ENCODE results near the gene CARS1. TPM values are rescaled to one million over a fixed set of nuclear protein-coding genes. Genes with fewer than 3 reads are reported as not detected.

Gene CARS1
- polyA plus RNA-seq, 2 donors: 22.8 to 29.0 TPM

DNA sequence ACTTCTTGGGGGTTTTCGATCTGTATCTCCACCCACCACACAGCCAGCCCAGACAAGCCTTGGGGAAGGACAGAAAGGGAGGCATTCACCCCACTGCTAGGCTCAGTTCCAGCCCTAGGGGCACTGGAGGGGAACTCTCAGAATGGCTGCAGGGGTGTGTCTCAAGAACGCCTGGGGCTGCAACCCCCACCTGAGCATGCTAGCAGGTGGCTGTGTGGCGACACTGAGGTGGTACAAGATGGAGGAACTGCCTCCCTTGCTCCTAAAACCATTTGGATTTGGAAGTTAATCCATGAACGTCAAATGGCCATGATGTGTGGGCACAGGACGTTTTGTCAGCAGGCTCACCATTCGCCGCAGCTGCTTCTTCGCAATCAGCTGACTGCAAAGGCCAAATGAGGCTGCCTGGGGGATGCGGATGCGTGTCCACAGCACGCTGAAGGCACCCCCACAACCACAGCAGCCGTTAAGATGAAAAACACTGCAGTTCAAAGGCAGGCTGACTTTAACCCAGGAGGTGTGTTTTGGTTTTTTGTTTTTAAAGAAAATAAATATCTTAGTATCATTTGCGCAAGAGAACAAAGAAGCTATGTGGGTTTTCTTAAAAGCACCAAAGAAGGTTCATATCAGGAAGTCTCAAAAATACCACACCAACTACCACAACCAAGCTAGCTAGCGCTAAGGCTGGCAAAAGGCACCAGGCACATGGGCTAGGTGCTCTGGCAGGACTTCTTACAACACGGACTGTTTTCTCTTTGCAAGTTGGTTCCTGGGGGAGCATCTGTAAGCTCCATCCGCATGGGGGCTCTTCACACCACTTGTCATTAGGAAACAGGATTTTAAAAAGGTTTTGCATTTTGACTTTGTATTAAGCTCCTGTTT lies 42.9 kb downstream of the CARS1 start:
- Histone ChIP-seq H3K4me3 (ENCODE audit: low read depth in 1 of 2, low read length in 2 of 2) (no peak overlapping the region), H3K36me3 (ENCODE audit: control insufficient read depth in 2 of 2, insufficient read depth in 2 of 2, low read length in 1 of 2) (peaks cover 33 to 60% of the 10 kb centered on the region in 2 donors), H3K9me3 (ENCODE audit: control insufficient read depth in 2 of 2, insufficient read depth in 1 of 2, low read depth in 1 of 2, low read length in 1 of 2) (no peaks in the 10 kb centered on the region), H3K4me1 (ENCODE audit: control insufficient read depth in 2 of 2, insufficient read depth in 2 of 2, low read length in 1 of 2) (peaks cover 0 to 4% of the 10 kb centered on the region in 2 donors), H3K27ac (ENCODE audit: low read depth in 2 of 2, low read length in 1 of 2) (peak overlapping the region; percentile 36 to 61), H3K27me3 (ENCODE audit: control insufficient read depth in 1 of 2, insufficient read depth in 2 of 2, low read length in 2 of 2) (no peaks in the 10 kb centered on the region)
- 51 to 54% methylated on average over 16 of the region's 16 CpGs for WGBS, 2 donors

DNA sequence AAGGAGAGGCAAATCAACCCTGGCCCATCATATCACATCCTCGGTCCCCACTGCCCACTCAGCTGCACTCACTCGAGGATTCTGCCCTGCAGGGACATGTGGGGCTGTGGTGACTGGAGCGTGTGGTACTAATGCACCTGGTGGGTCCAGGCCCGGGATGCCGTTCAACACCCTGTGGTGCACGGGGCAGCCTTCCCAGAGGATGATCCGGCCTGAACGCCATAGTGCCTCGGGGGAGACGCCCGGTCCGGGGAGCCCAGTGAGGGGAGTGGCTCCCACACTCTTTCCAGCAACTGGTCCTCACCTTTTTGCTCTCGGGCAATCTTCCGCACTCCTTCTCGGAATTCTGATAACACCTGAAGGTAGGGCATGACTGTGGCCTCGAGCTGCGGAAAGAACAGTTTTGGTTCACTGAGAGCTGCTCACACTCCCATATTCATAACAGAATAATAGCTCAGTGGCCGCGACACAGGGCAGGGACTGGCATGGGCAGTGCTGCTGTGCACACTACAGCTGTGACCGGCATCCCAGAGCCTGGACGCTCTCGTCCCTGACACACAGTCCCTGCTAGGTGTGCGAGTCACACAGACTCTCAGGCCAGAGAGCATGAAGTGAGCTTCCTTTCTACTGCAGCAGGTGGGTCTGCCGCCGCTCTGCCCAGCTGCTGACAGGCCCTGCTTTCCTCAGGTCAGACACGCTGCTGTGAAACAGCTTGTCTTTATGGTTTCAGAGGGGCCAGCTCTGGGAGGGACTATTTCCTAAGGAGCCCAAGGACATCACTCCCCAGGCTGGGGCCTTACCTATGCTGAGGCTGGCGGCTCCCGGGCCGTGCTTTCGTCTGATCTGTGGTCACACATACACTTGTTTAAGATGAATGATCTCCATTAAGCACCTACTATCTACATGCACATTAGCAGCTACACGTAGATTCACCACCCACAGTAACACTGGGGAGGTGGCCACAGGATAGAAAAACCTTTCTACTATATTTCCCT lies 45.0 kb downstream of the CARS1 start:
- Histone ChIP-seq H3K9me3 (ENCODE audit: control insufficient read depth in 2 of 2, insufficient read depth in 1 of 2, low read depth in 1 of 2, low read length in 1 of 2) (no peaks in the 10 kb centered on the region), H3K36me3 (ENCODE audit: control insufficient read depth in 2 of 2, insufficient read depth in 2 of 2, low read length in 1 of 2) (peaks cover 26 to 49% of the 10 kb centered on the region in 2 donors), H3K27me3 (ENCODE audit: control insufficient read depth in 1 of 2, insufficient read depth in 2 of 2, low read length in 2 of 2) (no peaks in the 10 kb centered on the region), H3K4me3 (ENCODE audit: low read depth in 1 of 2, low read length in 2 of 2) (no peak overlapping the region), H3K27ac (ENCODE audit: low read depth in 2 of 2, low read length in 1 of 2) (no peak overlapping the region), H3K4me1 (ENCODE audit: control insufficient read depth in 2 of 2, insufficient read depth in 2 of 2, low read length in 1 of 2) (peaks cover 0 to 4% of the 10 kb centered on the region in 2 donors)
- WGBS, 2 donors: 88 to 92% methylated on average over 31 of the region's 31 CpGs

GRCh38 chr11:3010521-3011275 lies 46.5 kb downstream of the CARS1 start:
- no peak overlapping the region for H3K27ac ChIP-seq (ENCODE audit: low read depth in 2 of 2, low read length in 1 of 2)
- H3K4me1 ChIP-seq (ENCODE audit: control insufficient read depth in 2 of 2, insufficient read depth in 2 of 2, low read length in 1 of 2): peaks cover 0 to 4% of the 10 kb centered on the region in 2 donors
- no peaks in the 10 kb centered on the region for H3K9me3 ChIP-seq (ENCODE audit: control insufficient read depth in 2 of 2, insufficient read depth in 1 of 2, low read depth in 1 of 2, low read length in 1 of 2)
- no peaks in the 10 kb centered on the region for H3K27me3 ChIP-seq (ENCODE audit: control insufficient read depth in 1 of 2, insufficient read depth in 2 of 2, low read length in 2 of 2)
- H3K4me3 ChIP-seq (ENCODE audit: low read depth in 1 of 2, low read length in 2 of 2): no peak overlapping the region
- H3K36me3 ChIP-seq (ENCODE audit: control insufficient read depth in 2 of 2, insufficient read depth in 2 of 2, low read length in 1 of 2): peaks cover 22 to 45% of the 10 kb centered on the region in 2 donors
- 86 to 92% methylated on average over 13 of the region's 13 CpGs for WGBS, 2 donors

- Histone ChIP-seq H3K4me3 (ENCODE audit: low read depth in 1 of 2, low read length in 2 of 2) (no peak overlapping the region), H3K36me3 (ENCODE audit: control insufficient read depth in 2 of 2, insufficient read depth in 2 of 2, low read length in 1 of 2) (peaks cover 22 to 38% of the 10 kb centered on the region in 2 donors), H3K4me1 (ENCODE audit: control insufficient read depth in 2 of 2, insufficient read depth in 2 of 2, low read length in 1 of 2) (peaks cover 0 to 4% of the 10 kb centered on the region in 2 donors), H3K9me3 (ENCODE audit: control insufficient read depth in 2 of 2, insufficient read depth in 1 of 2, low read depth in 1 of 2, low read length in 1 of 2) (no peaks in the 10 kb centered on the region), H3K27ac (ENCODE audit: low read depth in 2 of 2, low read length in 1 of 2) (no peak overlapping the region), H3K27me3 (ENCODE audit: control insufficient read depth in 1 of 2, insufficient read depth in 2 of 2, low read length in 2 of 2) (no peaks in the 10 kb centered on the region)
- WGBS, 2 donors: 71 to 78% methylated on average over 13 of the region's 13 CpGs
These were observed 47.2 kb downstream of the CARS1 start for GRCh38 chr11:3010004-3010403.

DNA sequence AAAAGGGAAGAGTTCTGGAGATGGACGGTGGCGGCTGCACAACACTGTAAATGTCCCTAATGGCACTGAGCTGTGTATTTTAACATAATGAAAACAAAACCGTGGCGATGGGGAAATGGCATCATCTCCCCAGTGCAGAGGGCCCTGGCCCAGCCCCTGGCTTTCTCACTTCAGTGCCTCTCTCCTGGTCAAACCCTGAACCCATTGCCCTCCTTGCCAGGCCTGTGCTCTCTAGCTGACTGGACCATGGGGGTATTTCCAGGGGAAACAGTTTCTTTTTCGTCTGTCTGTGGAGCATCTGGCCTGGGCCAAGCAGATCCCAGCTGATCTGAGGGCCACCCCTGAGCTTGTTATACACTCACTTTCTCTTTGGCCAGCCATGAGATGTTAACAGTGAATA lies 47.7 kb downstream of the CARS1 start:
- H3K4me3 ChIP-seq (ENCODE audit: low read depth in 1 of 2, low read length in 2 of 2): no peak overlapping the region
- H3K9me3 ChIP-seq (ENCODE audit: control insufficient read depth in 2 of 2, insufficient read depth in 1 of 2, low read depth in 1 of 2, low read length in 1 of 2): no peaks in the 10 kb centered on the region
- H3K36me3 ChIP-seq (ENCODE audit: control insufficient read depth in 2 of 2, insufficient read depth in 2 of 2, low read length in 1 of 2): peaks cover 23 to 37% of the 10 kb centered on the region in 2 donors
- peaks cover 0 to 6% of the 10 kb centered on the region in 2 donors for H3K4me1 ChIP-seq (ENCODE audit: control insufficient read depth in 2 of 2, insufficient read depth in 2 of 2, low read length in 1 of 2)
- H3K27me3 ChIP-seq (ENCODE audit: control insufficient read depth in 1 of 2, insufficient read depth in 2 of 2, low read length in 2 of 2): no peaks in the 10 kb centered on the region
- WGBS, 2 donors: 73 to 74% methylated on average over 5 of the region's 5 CpGs
- H3K27ac ChIP-seq (ENCODE audit: low read depth in 2 of 2, low read length in 1 of 2): no peak overlapping the region

DNA sequence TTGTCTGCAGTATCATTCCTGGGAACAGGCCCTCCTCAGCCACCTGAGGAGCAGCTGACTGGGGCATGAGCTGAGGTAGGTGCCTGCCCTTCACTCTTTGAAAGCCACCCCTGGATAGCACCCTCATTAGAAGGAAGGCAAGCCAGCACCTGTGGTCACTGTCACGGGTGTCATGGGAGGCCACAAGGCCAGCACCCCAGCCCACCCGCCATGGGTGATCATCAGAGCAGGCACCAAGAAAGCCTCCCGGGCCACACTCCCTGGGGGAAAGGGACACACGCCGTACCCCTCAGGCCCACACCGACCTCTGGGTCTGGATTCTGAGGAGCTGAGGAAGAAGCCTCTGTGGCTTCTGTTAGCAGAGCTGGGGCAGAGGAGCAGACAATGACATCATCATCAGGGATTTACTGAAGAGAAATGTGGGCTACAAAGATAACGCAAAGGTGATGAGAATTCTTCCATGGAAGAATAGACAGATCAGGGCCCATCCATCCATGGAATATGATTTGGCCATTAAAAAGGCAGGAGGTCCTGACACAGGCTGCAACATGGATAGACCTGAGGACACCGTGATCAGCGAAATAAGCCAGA lies 48.4 kb downstream of the CARS1 start:
- Histone ChIP-seq H3K9me3 (ENCODE audit: control insufficient read depth in 2 of 2, insufficient read depth in 1 of 2, low read depth in 1 of 2, low read length in 1 of 2) (no peaks in the 10 kb centered on the region), H3K27ac (ENCODE audit: low read depth in 2 of 2, low read length in 1 of 2) (no peak overlapping the region), H3K27me3 (ENCODE audit: control insufficient read depth in 1 of 2, insufficient read depth in 2 of 2, low read length in 2 of 2) (no peaks in the 10 kb centered on the region), H3K4me3 (ENCODE audit: low read depth in 1 of 2, low read length in 2 of 2) (no peak overlapping the region), H3K4me1 (ENCODE audit: control insufficient read depth in 2 of 2, insufficient read depth in 2 of 2, low read length in 1 of 2) (peaks cover 0 to 8% of the 10 kb centered on the region in 2 donors), H3K36me3 (ENCODE audit: control insufficient read depth in 2 of 2, insufficient read depth in 2 of 2, low read length in 1 of 2) (peaks cover 26 to 39% of the 10 kb centered on the region in 2 donors)
- 90 to 91% methylated on average over 9 of the region's 9 CpGs for WGBS, 2 donors

DNA sequence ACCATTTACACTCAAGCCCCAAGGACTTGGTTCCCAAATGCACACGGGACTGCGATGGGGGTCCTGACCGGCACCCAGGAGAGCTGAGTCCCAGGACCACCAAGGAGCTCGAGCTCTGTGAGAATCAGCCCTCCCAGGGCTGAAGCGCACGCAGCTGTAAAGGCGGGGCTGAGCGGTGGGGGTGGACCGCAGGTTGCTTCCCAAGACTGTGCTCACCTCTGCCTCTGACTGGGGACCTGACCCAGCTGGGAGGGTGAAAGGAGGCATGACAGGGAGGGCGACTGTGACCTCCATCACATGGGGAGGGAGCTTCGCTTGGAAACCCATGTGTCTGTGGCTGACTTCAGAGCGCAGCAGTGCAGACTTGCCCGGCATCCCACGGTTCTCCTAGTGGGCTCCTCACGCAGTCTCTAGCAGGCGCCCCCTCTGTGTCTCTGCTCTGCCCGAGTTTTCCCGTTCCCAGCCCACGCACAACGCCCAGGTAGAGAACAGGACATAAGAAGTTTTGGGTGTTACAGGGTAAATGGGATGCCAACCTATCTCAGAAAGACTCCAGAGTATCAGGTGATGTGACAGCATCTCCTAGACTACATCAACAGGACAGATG lies 49.7 kb downstream of the CARS1 start:
- H3K4me3 ChIP-seq (ENCODE audit: low read depth in 1 of 2, low read length in 2 of 2): no peak overlapping the region
- WGBS, 2 donors: 88% methylated on average over 20 of the region's 20 CpGs
- H3K27me3 ChIP-seq (ENCODE audit: control insufficient read depth in 1 of 2, insufficient read depth in 2 of 2, low read length in 2 of 2): no peaks in the 10 kb centered on the region
- peaks cover 26 to 45% of the 10 kb centered on the region in 2 donors for H3K36me3 ChIP-seq (ENCODE audit: control insufficient read depth in 2 of 2, insufficient read depth in 2 of 2, low read length in 1 of 2)
- peaks cover 0 to 21% of the 10 kb centered on the region in 2 donors for H3K4me1 ChIP-seq (ENCODE audit: control insufficient read depth in 2 of 2, insufficient read depth in 2 of 2, low read length in 1 of 2)
- H3K27ac ChIP-seq (ENCODE audit: low read depth in 2 of 2, low read length in 1 of 2): no peak overlapping the region
- H3K9me3 ChIP-seq (ENCODE audit: control insufficient read depth in 2 of 2, insufficient read depth in 1 of 2, low read depth in 1 of 2, low read length in 1 of 2): no peaks in the 10 kb centered on the region

- Histone ChIP-seq H3K27ac (ENCODE audit: low read depth in 2 of 2, low read length in 1 of 2) (peak overlapping the region in 1 of 2 donors; percentile 6), H3K36me3 (ENCODE audit: control insufficient read depth in 2 of 2, insufficient read depth in 2 of 2, low read length in 1 of 2) (peaks cover 23 to 41% of the 10 kb centered on the region in 2 donors), H3K27me3 (ENCODE audit: control insufficient read depth in 1 of 2, insufficient read depth in 2 of 2, low read length in 2 of 2) (no peaks in the 10 kb centered on the region), H3K9me3 (ENCODE audit: control insufficient read depth in 2 of 2, insufficient read depth in 1 of 2, low read depth in 1 of 2, low read length in 1 of 2) (no peaks in the 10 kb centered on the region), H3K4me3 (ENCODE audit: low read depth in 1 of 2, low read length in 2 of 2) (peak overlapping the region in 1 of 2 donors; percentile 1), H3K4me1 (ENCODE audit: control insufficient read depth in 2 of 2, insufficient read depth in 2 of 2, low read length in 1 of 2) (peaks cover 0 to 22% of the 10 kb centered on the region in 2 donors)
- 64 to 83% methylated on average over 21 of the region's 21 CpGs for WGBS, 2 donors
These were observed 50.5 kb downstream of the CARS1 start for GRCh38 chr11:3006505-3007260.
